ENCODE data around the gene MAT2A.
A peak's percentile ranks its signal among the peaks of the same experiment; 100 is the strongest.
"Not testable (repeated sequence)": the region's sequence is repeated elsewhere in the genome, so short reads cannot be mapped to it uniquely, and the experiment has no call there.

MAT2A gene

DNA sequence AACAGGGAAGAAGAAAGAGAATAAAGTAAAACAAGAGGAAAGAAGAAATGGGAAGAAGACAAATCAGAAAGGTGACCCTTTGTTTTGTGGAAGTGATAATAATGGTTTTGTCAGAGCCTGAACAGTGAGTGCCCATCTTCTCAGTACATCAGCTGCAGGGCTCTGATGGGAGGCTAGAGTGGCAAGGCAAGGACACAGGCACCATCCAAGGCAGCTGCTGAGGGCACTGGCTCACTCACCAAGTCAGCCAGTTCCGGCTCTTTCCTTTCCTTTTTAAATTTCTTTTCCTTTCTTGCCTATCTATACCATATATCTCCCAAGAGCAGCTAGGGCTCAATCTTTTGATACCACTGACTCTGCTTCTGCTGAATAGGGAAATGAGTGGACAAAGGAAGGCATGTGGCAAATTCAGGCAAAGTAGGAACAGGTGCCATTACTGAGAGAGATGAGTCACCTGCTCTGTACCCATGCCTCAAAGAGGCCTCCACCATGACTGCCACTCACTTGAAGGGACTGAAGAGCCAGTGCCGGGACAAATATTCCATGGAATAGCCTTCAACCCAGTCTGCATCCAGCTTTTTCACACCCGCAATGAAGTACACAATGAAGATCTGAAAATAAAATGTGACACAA, 16.1 kb downstream of the MAT2A start:
- H3K79me2 ChIP-seq (ENCODE audit: insufficient read depth, low read depth): peaks cover 4% of the 10 kb centered on the region
- H3K9ac ChIP-seq: no peak overlapping the region

DNA sequence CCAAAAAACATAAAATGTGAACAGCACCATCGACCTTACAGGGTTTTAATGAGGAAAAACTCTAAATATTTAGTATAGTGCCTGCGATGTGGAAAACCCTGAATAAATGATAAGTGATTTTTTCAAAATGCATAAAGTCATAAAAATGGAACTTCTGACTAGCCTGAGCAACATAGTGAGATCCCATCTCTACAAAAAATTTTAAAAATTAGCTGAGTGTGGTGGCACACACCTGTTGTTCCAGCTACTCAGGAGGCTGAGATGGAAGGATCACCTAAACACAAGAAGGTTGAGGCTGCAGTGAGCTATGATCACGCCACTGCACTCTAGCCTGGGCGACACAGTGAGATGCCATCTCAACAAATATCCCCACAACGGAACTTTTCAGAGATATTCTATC, 18.2 kb downstream of the MAT2A start:
- Histone ChIP-seq H2AFZ (ENCODE audit: low read depth) (no peak overlapping the region), H3K4me3 (IDR thresholded peaks at IDR 0.05; ENCODE audit: insufficient read depth, low read depth, low read length) (no peak overlapping the region), H3K36me3 (ENCODE audit: insufficient read depth) (no peaks in the 10 kb centered on the region; the same call in 1 of the 2 replicates), H3K4me1 (ENCODE audit: low read depth, poor library complexity, severe bottlenecking) (peaks cover 11% of the 10 kb centered on the region), H3K4me2 (no peak overlapping the region), H3K79me2 (ENCODE audit: insufficient read depth, low read depth) (peaks cover 14% of the 10 kb centered on the region), H4K20me1 (ENCODE audit: insufficient read depth) (no peaks in the 10 kb centered on the region), H3K27me3 (ENCODE audit: insufficient read depth, low read depth) (no peaks in the 10 kb centered on the region), H3K9ac (no peak overlapping the region), H3K27ac (no peak overlapping the region)
- no peak for TF ChIP-seq CTCF (conservative IDR thresholded peaks at IDR 0.05; ENCODE audit: low read depth, low read length)

More for the DNA sequence above, 16.1 kb downstream of the MAT2A start:
- Histone ChIP-seq H3K27me3 (ENCODE audit: insufficient read depth, low read depth) (no peaks in the 10 kb centered on the region), H3K4me3 (IDR thresholded peaks at IDR 0.05; ENCODE audit: insufficient read depth, low read depth, low read length) (no peak overlapping the region), H3K27ac (no peak overlapping the region), H3K4me2 (no peak overlapping the region), H4K20me1 (ENCODE audit: insufficient read depth) (no peaks in the 10 kb centered on the region), H3K4me1 (ENCODE audit: low read depth, poor library complexity, severe bottlenecking) (peaks cover 7% of the 10 kb centered on the region), H2AFZ (ENCODE audit: low read depth) (no peak overlapping the region), H3K36me3 (ENCODE audit: insufficient read depth) (no peaks in the 10 kb centered on the region; the same call in 1 of the 2 replicates)
- TF ChIP-seq CTCF (conservative IDR thresholded peaks at IDR 0.05; ENCODE audit: low read depth, low read length): no peak

GRCh38 chr2:85558160-85558559, 19.2 kb downstream of the MAT2A start:
- Histone ChIP-seq H2AFZ (ENCODE audit: low read depth) (no peak overlapping the region), H3K27ac (no peak overlapping the region), H4K20me1 (ENCODE audit: insufficient read depth) (no peaks in the 10 kb centered on the region), H3K27me3 (ENCODE audit: insufficient read depth, low read depth) (no peaks in the 10 kb centered on the region), H3K4me2 (no peak overlapping the region), H3K79me2 (ENCODE audit: insufficient read depth, low read depth) (peaks cover 14% of the 10 kb centered on the region), H3K36me3 (ENCODE audit: insufficient read depth) (no peaks in the 10 kb centered on the region; the same call in 1 of the 2 replicates), H3K4me1 (ENCODE audit: low read depth, poor library complexity, severe bottlenecking) (peaks cover 13% of the 10 kb centered on the region), H3K4me3 (IDR thresholded peaks at IDR 0.05; ENCODE audit: insufficient read depth, low read depth, low read length) (no peak overlapping the region), H3K9ac (no peak overlapping the region)
- TF ChIP-seq CTCF (conservative IDR thresholded peaks at IDR 0.05; ENCODE audit: low read depth, low read length): no peak

DNA sequence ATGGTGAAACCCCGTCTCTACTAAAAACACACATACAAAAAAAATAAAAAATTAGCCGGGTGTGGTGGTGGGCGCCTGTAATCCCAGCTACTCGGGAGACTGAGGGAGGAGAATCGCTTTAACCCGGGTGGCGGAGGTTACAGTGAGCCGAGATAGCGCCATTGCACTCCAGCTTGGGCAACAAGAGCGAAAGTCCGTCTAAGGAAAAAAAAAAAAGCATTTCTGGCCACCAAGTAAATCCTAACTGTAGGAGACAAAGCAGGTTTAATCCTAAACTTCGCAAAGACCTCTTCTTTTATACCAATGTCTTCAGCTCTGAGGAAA, 21.4 kb downstream of the MAT2A start:
- H3K27ac ChIP-seq; H3K27me3 ChIP-seq (ENCODE audit: insufficient read depth, low read depth); H4K20me1 ChIP-seq (ENCODE audit: insufficient read depth); H2AFZ ChIP-seq (ENCODE audit: low read depth); H3K36me3 ChIP-seq (ENCODE audit: insufficient read depth): not testable (repeated sequence)
- Histone ChIP-seq H3K4me2 (peak overlapping the region; percentile 89), H3K9ac (peak overlapping the region; percentile 54; the same call in 1 of the 2 replicates), H3K4me1 (ENCODE audit: low read depth, poor library complexity, severe bottlenecking) (peaks cover 13% of the 10 kb centered on the region), H3K4me3 (IDR thresholded peaks at IDR 0.05; ENCODE audit: insufficient read depth, low read depth, low read length) (peak overlapping the region; percentile 35), H3K79me2 (ENCODE audit: insufficient read depth, low read depth) (peaks cover 14% of the 10 kb centered on the region)

- no peak for TF ChIP-seq CTCF (conservative IDR thresholded peaks at IDR 0.05; ENCODE audit: low read depth, low read length)
These were observed 21.9 kb downstream of the MAT2A start for GRCh38 chr2:85560812-85561279.

More at GRCh38 chr2:85560812-85561279, 21.9 kb downstream of the MAT2A start:
- H3K27me3 ChIP-seq (ENCODE audit: insufficient read depth, low read depth): no peaks in the 10 kb centered on the region
- peak overlapping the region; percentile 54; the same call in 1 of the 2 replicates for H3K9ac ChIP-seq
- H3K4me2 ChIP-seq: peak overlapping the region; percentile 89
- no peaks in the 10 kb centered on the region for H3K36me3 ChIP-seq (ENCODE audit: insufficient read depth)
- H3K4me3 ChIP-seq (IDR thresholded peaks at IDR 0.05; ENCODE audit: insufficient read depth, low read depth, low read length): peak overlapping the region; percentile 35
- peaks cover 14% of the 10 kb centered on the region for H3K79me2 ChIP-seq (ENCODE audit: insufficient read depth, low read depth)
- no peak overlapping the region for H3K27ac ChIP-seq
- peaks cover 13% of the 10 kb centered on the region for H3K4me1 ChIP-seq (ENCODE audit: low read depth, poor library complexity, severe bottlenecking)
- peak overlapping the region; percentile 86 for H2AFZ ChIP-seq (ENCODE audit: low read depth)
- H4K20me1 ChIP-seq (ENCODE audit: insufficient read depth): no peaks in the 10 kb centered on the region

Measured in KMS-11 (cell line).